Esophagus squamous epithelium (tissue), 4 donors: ENCODE measurements around the gene NR2F2.

Source experiments
- POLR2A ChIP-seq, 4 donors: fragments of 450-650 bp; IDR thresholded peaks; one replicate each; pipeline ENCODE4 v1.6.1; 2017; ENCODE audit warnings: antibody characterized with exemption in 4 of 4, mild to moderate bottlenecking in 4 of 4, moderate library complexity in 3 of 4
- TF ChIP-seq, protein P1 (sequence below), 6 experiments: fragments of 450-650 bp in 4 of 6; fragments of 200-600 bp in 2 of 6; sonication (generic) in 2 of 6; IDR thresholded peaks; one replicate each; pipeline ENCODE4 v1.5.1; 2016 to 2019; ENCODE audit warnings: antibody characterized with exemption in 6 of 6, mild to moderate bottlenecking in 4 of 6, moderate library complexity in 4 of 6

DNA sequence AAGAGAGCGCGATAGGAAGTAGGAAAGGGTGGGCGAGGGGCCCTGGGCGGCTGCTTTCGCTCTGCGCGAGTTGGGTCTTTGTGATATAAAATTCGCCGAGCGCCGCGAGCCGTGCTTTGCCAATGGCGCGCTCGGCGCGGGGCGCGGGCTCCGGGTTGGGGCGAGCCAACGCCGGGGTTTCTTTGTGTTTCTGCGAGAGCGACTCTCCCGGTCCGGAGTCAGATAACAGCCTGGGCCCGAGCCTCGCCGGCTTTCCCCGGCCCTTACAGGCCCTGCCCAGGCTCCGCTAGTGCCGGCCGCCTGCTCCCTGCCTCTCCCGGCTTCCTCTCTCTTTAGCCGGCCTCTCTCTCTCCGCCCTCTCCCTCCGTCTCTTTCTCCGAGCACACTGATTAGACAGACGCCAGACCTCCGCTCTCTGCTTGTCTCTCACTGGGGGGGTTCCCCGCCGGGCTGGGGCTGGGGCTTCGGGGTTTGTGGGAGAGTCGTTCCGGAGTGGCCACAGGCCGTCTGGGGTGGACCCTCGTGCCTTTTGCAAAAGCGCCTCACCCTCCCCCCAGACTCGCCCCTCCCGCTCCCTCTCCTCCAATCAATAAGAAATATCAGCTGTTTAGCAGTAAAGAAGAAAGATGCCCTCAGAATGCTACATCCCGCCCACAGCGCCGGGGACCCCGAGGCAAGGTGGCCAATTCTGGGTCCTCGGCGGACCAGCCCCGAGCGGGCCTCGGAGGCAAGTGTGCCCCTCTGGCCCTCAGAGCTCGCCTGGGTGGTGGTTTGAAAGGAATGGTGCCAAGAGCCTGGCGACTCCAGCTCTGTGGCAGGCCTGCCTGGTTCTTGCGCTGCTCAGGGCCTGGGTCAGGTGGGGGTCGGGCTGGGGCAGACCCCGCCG lies 2.9 kb downstream of the NR2F2 start:
- TF ChIP-seq, protein P1, sequence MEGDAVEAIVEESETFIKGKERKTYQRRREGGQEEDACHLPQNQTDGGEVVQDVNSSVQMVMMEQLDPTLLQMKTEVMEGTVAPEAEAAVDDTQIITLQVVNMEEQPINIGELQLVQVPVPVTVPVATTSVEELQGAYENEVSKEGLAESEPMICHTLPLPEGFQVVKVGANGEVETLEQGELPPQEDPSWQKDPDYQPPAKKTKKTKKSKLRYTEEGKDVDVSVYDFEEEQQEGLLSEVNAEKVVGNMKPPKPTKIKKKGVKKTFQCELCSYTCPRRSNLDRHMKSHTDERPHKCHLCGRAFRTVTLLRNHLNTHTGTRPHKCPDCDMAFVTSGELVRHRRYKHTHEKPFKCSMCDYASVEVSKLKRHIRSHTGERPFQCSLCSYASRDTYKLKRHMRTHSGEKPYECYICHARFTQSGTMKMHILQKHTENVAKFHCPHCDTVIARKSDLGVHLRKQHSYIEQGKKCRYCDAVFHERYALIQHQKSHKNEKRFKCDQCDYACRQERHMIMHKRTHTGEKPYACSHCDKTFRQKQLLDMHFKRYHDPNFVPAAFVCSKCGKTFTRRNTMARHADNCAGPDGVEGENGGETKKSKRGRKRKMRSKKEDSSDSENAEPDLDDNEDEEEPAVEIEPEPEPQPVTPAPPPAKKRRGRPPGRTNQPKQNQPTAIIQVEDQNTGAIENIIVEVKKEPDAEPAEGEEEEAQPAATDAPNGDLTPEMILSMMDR (IDR thresholded peaks at IDR 0.05) = no peak
- TF ChIP-seq POLR2A (IDR thresholded peaks at IDR 0.05) = no peak
